ENCODE data around the gene RGS3.

DNA sequence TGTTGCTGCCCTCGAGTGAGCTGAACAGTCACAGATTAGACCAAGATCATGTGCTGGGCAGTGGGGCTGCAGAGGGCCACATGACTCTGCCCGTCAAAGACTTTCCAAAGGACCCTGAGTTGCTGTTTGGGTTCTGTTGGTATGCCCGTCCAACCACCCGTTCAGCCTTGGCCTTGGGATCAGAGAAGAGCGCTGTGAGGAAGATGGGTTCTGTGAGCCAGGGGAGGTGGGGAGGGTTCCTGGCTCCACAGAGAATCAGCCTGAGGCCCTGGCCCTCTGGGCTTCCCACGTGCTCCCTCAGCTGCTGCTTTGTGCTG is 72.6 kb downstream of the RGS3 start:
- TF ChIP-seq, protein P1, sequence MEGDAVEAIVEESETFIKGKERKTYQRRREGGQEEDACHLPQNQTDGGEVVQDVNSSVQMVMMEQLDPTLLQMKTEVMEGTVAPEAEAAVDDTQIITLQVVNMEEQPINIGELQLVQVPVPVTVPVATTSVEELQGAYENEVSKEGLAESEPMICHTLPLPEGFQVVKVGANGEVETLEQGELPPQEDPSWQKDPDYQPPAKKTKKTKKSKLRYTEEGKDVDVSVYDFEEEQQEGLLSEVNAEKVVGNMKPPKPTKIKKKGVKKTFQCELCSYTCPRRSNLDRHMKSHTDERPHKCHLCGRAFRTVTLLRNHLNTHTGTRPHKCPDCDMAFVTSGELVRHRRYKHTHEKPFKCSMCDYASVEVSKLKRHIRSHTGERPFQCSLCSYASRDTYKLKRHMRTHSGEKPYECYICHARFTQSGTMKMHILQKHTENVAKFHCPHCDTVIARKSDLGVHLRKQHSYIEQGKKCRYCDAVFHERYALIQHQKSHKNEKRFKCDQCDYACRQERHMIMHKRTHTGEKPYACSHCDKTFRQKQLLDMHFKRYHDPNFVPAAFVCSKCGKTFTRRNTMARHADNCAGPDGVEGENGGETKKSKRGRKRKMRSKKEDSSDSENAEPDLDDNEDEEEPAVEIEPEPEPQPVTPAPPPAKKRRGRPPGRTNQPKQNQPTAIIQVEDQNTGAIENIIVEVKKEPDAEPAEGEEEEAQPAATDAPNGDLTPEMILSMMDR (IDR thresholded peaks at IDR 0.05 in 4 of 5, conservative IDR thresholded peaks at IDR 0.05 in 1 of 5) = no peak
- no peak for TF ChIP-seq POLR2A (IDR thresholded peaks at IDR 0.05)

All from gastrocnemius medialis (tissue), 4 donors.